Endothelial cell of umbilical vein (primary cell): ENCODE data around the gene DNAJB1. TPM values are rescaled to one million over a fixed set of nuclear protein-coding genes. Genes with fewer than 3 reads are reported as not detected.

Source experiments
- BruUV-seq: library from RNA; stranded (reverse); fragments of 400-500 nt; replicated peaks from 2 replicates; lab custom pipeline; 2021; lab: Mats Ljungman, UMichigan
- CTCF ChIA-PET: fragments of 300-600, 350-600 bp; sonication (Branson Sonifier 250); formaldehyde crosslinking; loops from one replicate; lab custom pipeline; 2021; ENCODE audit warnings: antibody characterized with exemption, inconsistent platforms; lab: Charles Lee
- POLR2A ChIA-PET: fragments of 300-600, 350-600 bp; sonication (Branson Sonifier 250); formaldehyde crosslinking; loops from one replicate; lab custom pipeline; 2021; ENCODE audit warnings: antibody characterized with exemption, inconsistent platforms; lab: Charles Lee
- DNase-seq: peaks from one replicate; pipeline ENCODE4 v3.0.0-alpha.2; 2011; ENCODE audit warnings: low read depth, low spot score
- FAIRE-seq: peaks from 2 replicates; lab custom pipeline; 2011; peaks lifted over from hg19 to GRCh38; lab: Jason Lieb, UNC
- H2AFZ ChIP-seq: 2 replicates; pipeline ENCODE4 v1.6.0; 2012; ENCODE audit warnings: low read depth, low read length, control low read depth, inconsistent platforms
- H3K27ac ChIP-seq: 2 replicates; pipeline ENCODE4 v1.5.1; 2011; ENCODE audit warnings: low read depth, mild to moderate bottlenecking, control low read depth, low read length, moderate library complexity; ENCODE audit not compliant: insufficient read depth
- H3K27me3 ChIP-seq, 2 experiments: 2 replicates each; pipeline versions ENCODE4 v1.6.0 to v1.6.1; 2011; ENCODE audit warnings: low read length in 2 of 2, mixed read lengths in 1 of 2; ENCODE audit not compliant: control insufficient read depth in 2 of 2, insufficient read depth in 2 of 2
- H3K36me3 ChIP-seq, 2 experiments: 2 replicates in 1 of 2; 3 replicates in 1 of 2; pipeline ENCODE4 v1.5.1; 2011; ENCODE audit warnings: low read length in 2 of 2, mild to moderate bottlenecking in 1 of 2, moderate library complexity in 1 of 2; ENCODE audit not compliant: control insufficient read depth in 2 of 2, insufficient read depth in 2 of 2; ENCODE audit errors: extremely low read depth in 1 of 2
- H3K4me1 ChIP-seq: 3 replicates; pipeline ENCODE4 v1.5.1; 2011; ENCODE audit warnings: mild to moderate bottlenecking, low read length; ENCODE audit not compliant: control insufficient read depth, insufficient read depth; ENCODE audit errors: extremely low read depth
- H3K4me2 ChIP-seq: 2 replicates; pipeline ENCODE4 v1.6.1; 2011; ENCODE audit warnings: low read length, control low read depth, mixed read lengths; ENCODE audit not compliant: insufficient read depth
- H3K4me3 ChIP-seq, 3 experiments: fragments of 200-600 bp in 1 of 3; sonication (generic), shearing (Covaris generic) in 1 of 3; replicated peaks in 1 of 3; 2 replicates each; pipeline ENCODE4 v1.5.1; 2011 to 2016; ENCODE audit warnings: control low read depth in 3 of 3, low read length in 3 of 3, mild to moderate bottlenecking in 2 of 3, inconsistent platforms in 1 of 3, low read depth in 1 of 3, moderate library complexity in 1 of 3; ENCODE audit not compliant: insufficient read depth in 1 of 3
- H3K79me2 ChIP-seq: 2 replicates; pipeline ENCODE4 v1.6.0; 2012; ENCODE audit warnings: low read length, inconsistent platforms; ENCODE audit not compliant: control insufficient read depth, insufficient read depth
- H3K9ac ChIP-seq: replicated peaks from 2 replicates; pipeline ENCODE3; 2011; ENCODE audit warnings: low read length, control low read depth; ENCODE audit not compliant: insufficient read depth; ENCODE audit errors: extremely low read depth
- H3K9me1 ChIP-seq: replicated peaks from 3 replicates; pipeline ENCODE4 v1.6.0; 2011; ENCODE audit warnings: mild to moderate bottlenecking, low read length; ENCODE audit not compliant: control insufficient read depth, insufficient read depth; ENCODE audit errors: extremely low read depth
- H3K9me3 ChIP-seq: replicated peaks from 2 replicates; pipeline ENCODE4 v1.5.1; 2012; ENCODE audit warnings: low read length, inconsistent platforms; ENCODE audit not compliant: control insufficient read depth, insufficient read depth
- H4K20me1 ChIP-seq: replicated peaks from 2 replicates; pipeline ENCODE3; 2011; ENCODE audit warnings: mild to moderate bottlenecking, low read length; ENCODE audit not compliant: control insufficient read depth, insufficient read depth; ENCODE audit errors: extremely low read depth
- EZH2 ChIP-seq: IDR thresholded peaks from 2 replicates; pipeline ENCODE4 v1.6.1; 2012; ENCODE audit warnings: borderline replicate concordance, low read depth, mild to moderate bottlenecking, moderate library complexity, low read length, inconsistent platforms; ENCODE audit not compliant: severe bottlenecking
- GATA2 ChIP-seq: IDR thresholded peaks from 2 replicates; pipeline ENCODE4 v1.7.0; 2011; ENCODE audit warnings: low read depth, mild to moderate bottlenecking, moderate library complexity, mixed read lengths, low read length; ENCODE audit not compliant: insufficient read length, insufficient read depth
- dilution Hi-C: fragments of 300-500 bp; cut with MboI; formaldehyde crosslinking; loops from one replicate; pipeline ENCODE4 v1.15.0; 2019; ENCODE audit warnings: low sequenced_read_pairs; ENCODE audit not compliant: extremely low pct_ligation_motif_present
- intact Hi-C: fragments of 100-400 bp; cut with micrococcal nuclease; formaldehyde crosslinking; loops from one replicate; pipeline ENCODE4 v1.10.0; 2022
- polyA plus RNA-seq, 4 experiments: library from polyadenylated mRNA; depleted of rRNA in 3 of 4; stranded (reverse) in 3 of 4; unstranded in 1 of 4; fragments of >200 nt; gene quantifications; 2 replicates each; pipeline versions ENCODE4 v1.2.1 to v1.2.3, GENCODE V29; 2011 to 2012; ENCODE audit warnings: missing spikeins in 1 of 4
- total RNA-seq: library from RNA; stranded (reverse); gene quantifications from 2 replicates; pipeline ENCODE4 v1.2.3, GENCODE V29; 2021
- TF ChIP-seq, protein P1 (sequence below), 2 donors: IDR thresholded peaks; 1 replicate in 1 of 2; 2 replicates in 1 of 2; pipeline ENCODE4 v1.5.1; 2011; ENCODE audit warnings: low read length in 2 of 2, mild to moderate bottlenecking in 2 of 2, moderate library complexity in 2 of 2, control low read depth in 1 of 2, inconsistent platforms in 1 of 2, low read depth in 1 of 2; ENCODE audit not compliant: insufficient read depth in 1 of 2; ENCODE audit errors: extremely low read depth in 1 of 2

DNAJB1 gene
- total and polyA plus RNA-seq, 2 donors (not counting 3 experiments of a cell fraction or from before 2014, with no cell fraction given), result 58.6 to 59.8 TPM

DNA sequence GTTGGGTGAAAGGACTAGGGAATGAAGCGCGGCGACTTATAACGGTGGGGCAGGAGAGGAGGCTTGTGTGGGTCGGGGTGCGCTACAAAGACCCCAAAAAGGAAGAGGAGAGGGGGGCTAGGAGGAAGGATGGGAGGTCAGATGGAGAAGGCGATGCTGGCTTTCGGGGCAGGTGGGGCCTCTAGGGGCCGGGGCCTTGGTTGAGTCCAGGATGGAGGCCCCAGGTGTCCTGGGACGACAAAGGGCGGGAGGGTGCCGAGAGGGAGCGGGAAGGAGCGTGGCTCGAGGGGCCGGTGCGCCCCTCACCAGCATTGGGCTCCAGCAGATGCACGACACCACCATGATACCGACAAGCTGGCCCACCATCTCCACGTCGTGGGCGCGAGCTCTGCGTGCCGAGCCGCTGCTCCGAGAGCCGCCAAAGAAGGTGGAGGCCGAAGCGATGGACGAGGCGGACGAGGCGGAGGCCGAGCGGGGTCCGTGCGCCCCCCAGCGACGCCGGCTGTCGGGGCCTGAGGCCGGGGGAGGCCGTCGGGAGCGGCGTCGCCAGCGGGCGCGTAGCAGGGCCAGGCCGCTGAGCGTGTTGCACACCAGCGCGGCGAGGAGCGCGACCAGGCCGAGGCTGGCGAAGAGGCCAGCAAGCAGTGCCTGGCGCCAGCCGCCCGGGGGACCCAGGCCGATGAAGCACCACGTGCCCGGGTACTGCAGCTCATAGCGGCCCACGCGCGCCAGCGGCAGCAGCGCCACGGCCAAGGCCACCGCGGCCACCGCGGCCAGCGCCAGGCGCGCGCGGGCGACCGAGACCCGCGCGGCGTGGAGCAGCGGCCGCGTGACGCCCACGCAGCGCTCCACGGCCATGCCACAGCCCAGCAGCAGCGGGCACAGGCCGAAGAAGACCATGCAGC is 44.9 kb downstream of the DNAJB1 start:
- H2AFZ ChIP-seq, result peak overlapping the region; percentile 56
- no peaks in the 10 kb centered on the region for H3K79me2 ChIP-seq
- no peaks in the 10 kb centered on the region for H4K20me1 ChIP-seq
- ChIA-PET CTCF (interaction anchor here (0.8 to 2.5 kb wide), 16 partner anchors 8 to 337 kb away, joined by 4 to 23 read pairs (median 6); partner anchors contain the start of genes ASF1B, DDX39A, DNAJB1 and GIPC1), POLR2A (no interaction called here)
- no peaks in the 10 kb centered on the region for H3K9me3 ChIP-seq
- no peaks in the 10 kb centered on the region for H3K9me1 ChIP-seq
- DNase-seq (no peak), FAIRE-seq (no peak)
- no peak overlapping the region for H3K4me3 ChIP-seq
- dilution Hi-C loops (no loop called here), intact Hi-C loops (loop anchor here (5.0 kb wide), 1 partner anchor 326 kb away; no protein-coding TSS in a partner anchor)
- H3K4me2 ChIP-seq, result no peak overlapping the region
- H3K27me3 ChIP-seq, result no peaks in the 10 kb centered on the region
- TF ChIP-seq, protein P1, sequence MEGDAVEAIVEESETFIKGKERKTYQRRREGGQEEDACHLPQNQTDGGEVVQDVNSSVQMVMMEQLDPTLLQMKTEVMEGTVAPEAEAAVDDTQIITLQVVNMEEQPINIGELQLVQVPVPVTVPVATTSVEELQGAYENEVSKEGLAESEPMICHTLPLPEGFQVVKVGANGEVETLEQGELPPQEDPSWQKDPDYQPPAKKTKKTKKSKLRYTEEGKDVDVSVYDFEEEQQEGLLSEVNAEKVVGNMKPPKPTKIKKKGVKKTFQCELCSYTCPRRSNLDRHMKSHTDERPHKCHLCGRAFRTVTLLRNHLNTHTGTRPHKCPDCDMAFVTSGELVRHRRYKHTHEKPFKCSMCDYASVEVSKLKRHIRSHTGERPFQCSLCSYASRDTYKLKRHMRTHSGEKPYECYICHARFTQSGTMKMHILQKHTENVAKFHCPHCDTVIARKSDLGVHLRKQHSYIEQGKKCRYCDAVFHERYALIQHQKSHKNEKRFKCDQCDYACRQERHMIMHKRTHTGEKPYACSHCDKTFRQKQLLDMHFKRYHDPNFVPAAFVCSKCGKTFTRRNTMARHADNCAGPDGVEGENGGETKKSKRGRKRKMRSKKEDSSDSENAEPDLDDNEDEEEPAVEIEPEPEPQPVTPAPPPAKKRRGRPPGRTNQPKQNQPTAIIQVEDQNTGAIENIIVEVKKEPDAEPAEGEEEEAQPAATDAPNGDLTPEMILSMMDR (IDR thresholded peaks at IDR 0.05; ENCODE audit: extremely low read depth in 1 of 2, insufficient read depth in 1 of 2, low read depth in 1 of 2, low read length in 2 of 2), result peak in 1 of 2 donors; percentile 21
- TF ChIP-seq GATA2 (no peak), EZH2 (peak; percentile 23)
- no peak overlapping the region for H3K9ac ChIP-seq
- H3K36me3 ChIP-seq, result peaks cover 2 to 21% of the 10 kb centered on the region in 2 experiments
- peaks cover 24% of the 10 kb centered on the region for H3K4me1 ChIP-seq
- H3K27ac ChIP-seq, result no peak overlapping the region
- BruUV-seq, result no TSS peak
